Trophoblast cell (in vitro differentiated cells and primary cell): ENCODE data around the gene GOLGA8S.
"Not testable (repeated sequence)": the region's sequence is repeated elsewhere in the genome, so short reads cannot be mapped to it uniquely, and the experiment has no call there.

Experiments
- DNase-seq, 2 donors: peaks; one replicate each; pipeline ENCODE4 v3.0.0-alpha.2; 2016
- H2AFZ ChIP-seq: 2 replicates; pipeline ENCODE4 v1.6.1; 2013; ENCODE audit warnings: low read length, moderate library complexity, mild to moderate bottlenecking; ENCODE audit not compliant: insufficient read depth, poor library complexity
- H2AK5ac ChIP-seq: 2 replicates; pipeline ENCODE4 v1.6.1; 2013; ENCODE audit warnings: mild to moderate bottlenecking, low read length
- H2BK120ac ChIP-seq: 2 replicates; pipeline ENCODE4 v1.6.1; 2013; ENCODE audit warnings: low read length, mild to moderate bottlenecking, moderate library complexity; ENCODE audit not compliant: insufficient read depth, poor library complexity
- H2BK12ac ChIP-seq: 2 replicates; pipeline ENCODE4 v1.6.1; 2013; ENCODE audit warnings: mild to moderate bottlenecking, low read length, moderate library complexity
- H2BK5ac ChIP-seq: 2 replicates; pipeline ENCODE4 v1.6.1; 2013; ENCODE audit warnings: low read length, low read depth, moderate library complexity, mild to moderate bottlenecking; ENCODE audit not compliant: poor library complexity
- H3K14ac ChIP-seq: 2 replicates; pipeline ENCODE4 v1.6.1; 2013; ENCODE audit warnings: mild to moderate bottlenecking, low read length
- H3K18ac ChIP-seq: 2 replicates; pipeline ENCODE4 v1.6.1; 2013; ENCODE audit warnings: mild to moderate bottlenecking, low read length
- H3K23ac ChIP-seq: 2 replicates; pipeline ENCODE4 v1.6.1; 2013; ENCODE audit warnings: low read length
- H3K27ac ChIP-seq: 2 replicates; pipeline ENCODE4 v1.5.1; 2013; ENCODE audit warnings: low read depth, mild to moderate bottlenecking, inconsistent platforms, low read length, moderate library complexity
- H3K27me3 ChIP-seq: 2 replicates; pipeline ENCODE4 v1.6.1; 2013; ENCODE audit warnings: inconsistent platforms, mild to moderate bottlenecking, low read length, moderate library complexity; ENCODE audit not compliant: insufficient read depth
- H3K36me3 ChIP-seq, 2 experiments: 1 replicate in 1 of 2; 2 replicates in 1 of 2; pipeline ENCODE4 v1.6.1; 2013; ENCODE audit warnings: low read length in 2 of 2, mild to moderate bottlenecking in 2 of 2, moderate library complexity in 1 of 2; ENCODE audit not compliant: insufficient read depth in 2 of 2, control insufficient read depth in 1 of 2
- H3K4ac ChIP-seq: 2 replicates; pipeline ENCODE4 v1.6.1; 2013; ENCODE audit warnings: low read depth, mild to moderate bottlenecking, low read length, moderate library complexity
- H3K4me1 ChIP-seq, 2 experiments: 1 replicate in 1 of 2; 2 replicates in 1 of 2; pipeline ENCODE4 v1.6.1; 2013; ENCODE audit warnings: low read length in 2 of 2, mild to moderate bottlenecking in 2 of 2, moderate library complexity in 1 of 2; ENCODE audit not compliant: insufficient read depth in 2 of 2, control insufficient read depth in 1 of 2
- H3K4me2 ChIP-seq: 2 replicates; pipeline ENCODE4 v1.6.1; 2013; ENCODE audit warnings: inconsistent platforms, mild to moderate bottlenecking, low read length, moderate library complexity
- H3K4me3 ChIP-seq: 2 replicates; pipeline ENCODE4 v1.5.1; 2013; ENCODE audit warnings: mild to moderate bottlenecking, low read depth, low read length, inconsistent platforms
- H3K79me1 ChIP-seq: one replicate; pipeline ENCODE4 v1.6.1; 2013; ENCODE audit warnings: low read length
- H3K79me2 ChIP-seq: 2 replicates; pipeline ENCODE4 v1.6.1; 2013; ENCODE audit warnings: low read length, mild to moderate bottlenecking; ENCODE audit not compliant: control insufficient read depth, insufficient read depth, poor library complexity
- H3K9ac ChIP-seq: 2 replicates; pipeline ENCODE4 v1.6.1; 2013; ENCODE audit warnings: mild to moderate bottlenecking, low read length
- H3K9me3 ChIP-seq: 2 replicates; pipeline ENCODE4 v1.6.1; 2013; ENCODE audit warnings: low read depth, mild to moderate bottlenecking, control low read depth, inconsistent platforms, low read length; ENCODE audit not compliant: insufficient read depth
- H4K12ac ChIP-seq: 2 replicates; pipeline ENCODE4 v1.6.1; 2013; ENCODE audit warnings: low read depth, mild to moderate bottlenecking, low read length, moderate library complexity
- H4K8ac ChIP-seq: 2 replicates; pipeline ENCODE4 v1.6.1; 2013; ENCODE audit warnings: low read depth, mild to moderate bottlenecking, low read length, moderate library complexity
- H4K91ac ChIP-seq: one replicate; pipeline ENCODE4 v1.6.1; 2013; ENCODE audit warnings: low read depth, mild to moderate bottlenecking, low read length, moderate library complexity
- WGBS: extraction: QIAGEN DNeasy Blood & Tissue Kit; methylation state at CpG from one replicate; pipeline ENCODE4 v1.1.7; 2013; ENCODE audit warnings: missing lambda C conversion rate; ENCODE audit not compliant: insufficient read length, insufficient coverage; ENCODE audit errors: extremely low coverage; 5-methylcytosine and 5-hydroxymethylcytosine counted together

The GOLGA8S gene

GRCh38 chr15:23374226-23374625 is 19.7 kb downstream of the GOLGA8S start:
- not testable (repeated sequence) for H4K91ac ChIP-seq, DNase-seq, H3K4me1 ChIP-seq, H3K14ac ChIP-seq, H3K23ac ChIP-seq, H3K27ac ChIP-seq, H4K12ac ChIP-seq, H3K9ac ChIP-seq, H2BK120ac ChIP-seq, H2AFZ ChIP-seq, H3K79me2 ChIP-seq, H3K36me3 ChIP-seq, H3K4ac ChIP-seq, H3K18ac ChIP-seq, H2AK5ac ChIP-seq, H2BK5ac ChIP-seq, H3K4me3 ChIP-seq, H3K79me1 ChIP-seq, H3K27me3 ChIP-seq, H3K9me3 ChIP-seq, H3K4me2 ChIP-seq, H2BK12ac ChIP-seq, H4K8ac ChIP-seq
- WGBS: no CpG with 5 or more reads among the region's 11 CpGs

- not testable (repeated sequence) for H3K79me1 ChIP-seq, H3K79me2 ChIP-seq, H3K36me3 ChIP-seq, H3K4me3 ChIP-seq, H3K14ac ChIP-seq, H3K18ac ChIP-seq, H4K8ac ChIP-seq, H2BK5ac ChIP-seq, DNase-seq, H4K12ac ChIP-seq, H3K27me3 ChIP-seq, H3K27ac ChIP-seq, H3K4me2 ChIP-seq, H2AFZ ChIP-seq, H2AK5ac ChIP-seq, H4K91ac ChIP-seq, H3K9ac ChIP-seq, H2BK120ac ChIP-seq, H2BK12ac ChIP-seq, H3K9me3 ChIP-seq, H3K23ac ChIP-seq, H3K4ac ChIP-seq, H3K4me1 ChIP-seq
- no CpG with 5 or more reads among the region's 13 CpGs for WGBS
Measured at GRCh38 chr15:23378946-23379345, 24.4 kb downstream of the GOLGA8S start.

DNA sequence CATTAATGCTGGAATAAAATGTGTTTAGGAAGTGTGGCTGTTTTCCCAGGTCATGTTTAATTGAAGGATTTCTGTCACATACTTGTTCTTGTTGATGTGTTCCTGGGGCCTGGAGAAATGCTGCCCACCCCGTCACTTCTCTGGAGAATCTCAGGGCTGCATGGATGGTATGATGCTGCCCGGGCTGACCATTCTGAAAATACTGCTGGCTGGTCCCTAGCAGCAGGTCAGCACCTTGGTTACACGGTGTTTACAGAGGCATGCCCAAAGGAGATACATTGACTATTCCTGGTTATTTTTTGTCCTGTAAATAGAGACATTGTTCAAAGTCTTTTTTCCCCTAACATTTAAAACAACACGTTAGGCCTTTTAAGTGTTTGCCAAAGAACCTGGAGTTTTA is 26.2 kb downstream of the GOLGA8S start:
- not testable (repeated sequence) for H3K79me2 ChIP-seq, H4K91ac ChIP-seq, H3K4me2 ChIP-seq, H3K14ac ChIP-seq, H2AK5ac ChIP-seq, H2BK120ac ChIP-seq, H3K18ac ChIP-seq, H4K8ac ChIP-seq, H3K9ac ChIP-seq, H2AFZ ChIP-seq, H3K27ac ChIP-seq, DNase-seq, H2BK12ac ChIP-seq, H3K36me3 ChIP-seq, H3K79me1 ChIP-seq, H3K4ac ChIP-seq, H3K23ac ChIP-seq, H4K12ac ChIP-seq, H2BK5ac ChIP-seq, H3K9me3 ChIP-seq, H3K27me3 ChIP-seq, H3K4me1 ChIP-seq
- no CpG with 5 or more reads among the region's 4 CpGs for WGBS
- H3K4me3 ChIP-seq: peak overlapping the region; percentile 56

GRCh38 chr15:23381192-23381591 is 26.6 kb downstream of the GOLGA8S start:
- DNase-seq, H3K23ac ChIP-seq, H3K4ac ChIP-seq, H3K9ac ChIP-seq, H4K8ac ChIP-seq, H4K12ac ChIP-seq, H2BK120ac ChIP-seq, H3K27ac ChIP-seq, H3K36me3 ChIP-seq, H3K79me1 ChIP-seq, H3K14ac ChIP-seq, H2AK5ac ChIP-seq, H3K4me1 ChIP-seq, H2AFZ ChIP-seq, H4K91ac ChIP-seq, H2BK12ac ChIP-seq, H3K18ac ChIP-seq, H3K4me2 ChIP-seq, H2BK5ac ChIP-seq, H3K79me2 ChIP-seq, H3K4me3 ChIP-seq, H3K27me3 ChIP-seq: not testable (repeated sequence)
- peaks cover 11% of the 10 kb centered on the region for H3K9me3 ChIP-seq
- no CpG with 5 or more reads among the region's 7 CpGs for WGBS

DNA sequence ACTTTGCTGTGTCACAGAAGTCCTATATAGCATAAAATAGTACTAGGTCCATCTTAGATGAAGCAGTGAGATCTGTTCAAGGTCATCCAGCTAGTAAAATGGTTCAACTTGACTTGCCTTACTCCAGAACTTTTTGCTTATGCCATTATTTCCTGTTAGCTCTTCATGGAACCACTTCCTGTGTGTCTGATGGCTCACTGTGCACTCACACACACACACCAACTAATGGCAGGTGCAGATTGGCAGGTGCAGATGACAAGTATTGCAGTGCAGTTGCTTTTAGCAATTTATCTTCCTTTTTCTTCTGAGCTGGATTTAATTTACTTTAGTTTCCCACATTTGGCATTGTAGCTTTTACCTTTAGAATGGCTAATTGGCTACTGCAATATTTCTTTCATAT is 29.8 kb downstream of the GOLGA8S start:
- no peaks in the 10 kb centered on the region for H3K79me1 ChIP-seq
- H2BK120ac ChIP-seq: no peak overlapping the region
- H4K8ac ChIP-seq: no peak overlapping the region
- H4K91ac ChIP-seq: no peak overlapping the region
- H3K14ac ChIP-seq: no peak overlapping the region
- no peak overlapping the region for H3K4ac ChIP-seq
- H3K36me3 ChIP-seq: no peaks in the 10 kb centered on the region
- H2AFZ ChIP-seq: no peak overlapping the region
- no peak overlapping the region for H3K4me2 ChIP-seq
- H3K23ac ChIP-seq: no peak overlapping the region
- no peak overlapping the region for H3K9ac ChIP-seq
- no peak overlapping the region for H3K4me3 ChIP-seq
- DNase-seq: no peak
- no peaks in the 10 kb centered on the region for H3K27me3 ChIP-seq
- no peak overlapping the region for H4K12ac ChIP-seq
- H2BK12ac ChIP-seq: no peak overlapping the region
- peaks cover 15% of the 10 kb centered on the region for H3K9me3 ChIP-seq
- H2AK5ac ChIP-seq: no peak overlapping the region
- H3K79me2 ChIP-seq: no peaks in the 10 kb centered on the region
- no peak overlapping the region for H3K27ac ChIP-seq
- H3K4me1 ChIP-seq: no peaks in the 10 kb centered on the region
- H3K18ac ChIP-seq: no peak overlapping the region
- H2BK5ac ChIP-seq: no peak overlapping the region
